Measurements from ENCODE around the gene RAB14.

The RAB14 gene

DNA sequence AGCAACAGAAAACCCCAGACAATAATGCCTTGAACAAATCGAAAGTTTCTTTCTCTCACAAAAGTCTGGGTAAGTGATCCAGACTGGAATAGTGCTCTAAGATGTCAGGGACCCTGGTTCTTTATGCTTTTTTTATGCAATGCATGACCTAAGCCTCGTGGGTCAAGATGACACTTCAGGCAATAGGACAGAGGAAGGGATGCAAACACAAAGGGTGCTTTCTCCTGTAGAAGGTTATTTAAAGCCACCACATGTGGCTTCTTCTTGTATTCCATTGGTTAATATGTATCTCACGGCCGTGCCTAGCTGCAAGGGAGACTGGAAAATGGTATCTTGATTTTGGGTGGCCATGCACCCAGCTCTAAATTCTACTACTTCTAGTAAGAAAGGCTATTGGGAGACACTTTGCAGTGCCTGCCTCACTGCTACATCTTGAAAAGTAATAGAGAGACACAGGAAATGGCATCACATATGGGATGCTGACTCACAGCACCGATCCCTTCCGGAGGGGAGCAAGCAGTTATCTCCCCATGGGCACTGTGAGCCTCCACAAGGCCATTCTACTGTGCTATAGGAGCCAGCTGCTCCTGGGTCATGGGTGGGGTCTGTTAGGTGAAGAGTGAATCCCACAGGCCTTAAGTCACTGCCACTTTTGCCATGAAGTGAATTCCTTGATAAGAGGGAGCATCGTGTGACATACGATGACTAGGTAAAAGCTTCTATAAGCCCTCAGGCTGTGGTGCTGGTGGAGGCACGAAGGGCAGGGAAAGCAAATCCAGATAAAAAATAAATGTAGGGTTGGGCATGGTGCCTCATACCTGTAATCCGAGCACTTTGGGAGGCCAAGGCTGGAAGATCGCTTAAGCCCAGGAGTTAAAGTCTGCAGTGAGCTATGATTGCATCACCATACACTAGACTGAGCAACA lies 32.5 kb upstream of the RAB14 start:
- no peak overlapping the region for H3K4me2 ChIP-seq (ENCODE audit: low read length)
- H3K4me3 ChIP-seq (ENCODE audit: low read length) = no peak overlapping the region
- no peaks in the 10 kb centered on the region for H3K27me3 ChIP-seq (ENCODE audit: control insufficient read depth, insufficient read depth, low read length)
- peaks cover 11% of the 10 kb centered on the region for H3K4me1 ChIP-seq (ENCODE audit: control insufficient read depth, insufficient read depth, low read length)
- H3K36me3 ChIP-seq (ENCODE audit: insufficient read depth, low read length) = no peaks in the 10 kb centered on the region
- H3K9ac ChIP-seq (ENCODE audit: low read depth, low read length) = no peak overlapping the region
- H3K9me3 ChIP-seq (replicated peaks; ENCODE audit: low read length) = no peaks in the 10 kb centered on the region

DNA sequence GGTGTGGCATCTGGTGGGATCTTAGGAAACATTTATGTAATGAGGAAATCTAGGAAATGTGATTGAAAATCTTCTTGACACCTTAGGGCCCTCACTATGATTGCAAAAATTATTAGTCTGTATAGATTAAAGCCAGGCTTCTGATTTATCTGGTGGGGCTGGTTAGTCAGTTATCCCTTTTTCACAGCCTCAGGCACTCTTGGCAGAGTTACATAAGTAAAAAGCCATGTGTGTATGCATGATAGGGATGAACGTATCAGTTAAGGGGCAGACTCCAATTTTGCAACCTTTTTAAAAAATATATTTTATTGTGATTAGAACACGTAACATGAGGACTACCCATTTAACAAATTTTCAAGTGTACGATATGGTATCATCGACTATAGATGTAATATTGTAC lies 30.6 kb upstream of the RAB14 start:
- H3K4me3 ChIP-seq (ENCODE audit: low read length) = no peak overlapping the region

DNA sequence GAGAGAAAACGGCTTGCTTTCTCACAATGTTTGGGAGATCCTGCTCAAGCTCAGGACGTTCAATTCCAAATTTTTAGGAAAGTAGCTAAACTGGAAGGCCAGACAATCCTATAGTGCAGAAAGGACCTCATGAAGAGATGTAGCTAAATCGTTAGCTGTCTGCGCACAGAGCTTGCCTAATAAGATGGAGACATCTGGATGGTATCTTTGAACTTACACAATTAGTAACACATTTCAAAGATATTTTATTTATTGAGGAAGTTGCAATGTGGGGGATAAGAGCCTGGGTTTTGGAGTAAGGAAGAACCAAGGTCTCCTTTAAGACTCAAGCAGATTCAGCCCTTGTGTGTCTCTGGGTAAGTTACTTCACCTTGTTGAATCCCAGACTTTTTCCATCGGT lies 28.6 kb upstream of the RAB14 start:
- Histone ChIP-seq H3K9me3 (replicated peaks; ENCODE audit: low read length) (no peaks in the 10 kb centered on the region), H3K4me3 (ENCODE audit: low read length) (no peak overlapping the region), H3K4me1 (ENCODE audit: control insufficient read depth, insufficient read depth, low read length) (peaks cover 19% of the 10 kb centered on the region), H3K27me3 (ENCODE audit: control insufficient read depth, insufficient read depth, low read length) (no peaks in the 10 kb centered on the region), H3K36me3 (ENCODE audit: insufficient read depth, low read length) (no peaks in the 10 kb centered on the region), H3K9ac (ENCODE audit: low read depth, low read length) (no peak overlapping the region), H3K4me2 (ENCODE audit: low read length) (no peak overlapping the region)

More for the DNA sequence above, 30.6 kb upstream of the RAB14 start:
- Histone ChIP-seq H3K4me1 (ENCODE audit: control insufficient read depth, insufficient read depth, low read length) (peaks cover 11% of the 10 kb centered on the region), H3K4me2 (ENCODE audit: low read length) (no peak overlapping the region), H3K9ac (ENCODE audit: low read depth, low read length) (no peak overlapping the region), H3K9me3 (replicated peaks; ENCODE audit: low read length) (no peaks in the 10 kb centered on the region), H3K36me3 (ENCODE audit: insufficient read depth, low read length) (no peaks in the 10 kb centered on the region), H3K27me3 (ENCODE audit: control insufficient read depth, insufficient read depth, low read length) (no peaks in the 10 kb centered on the region)

DNA sequence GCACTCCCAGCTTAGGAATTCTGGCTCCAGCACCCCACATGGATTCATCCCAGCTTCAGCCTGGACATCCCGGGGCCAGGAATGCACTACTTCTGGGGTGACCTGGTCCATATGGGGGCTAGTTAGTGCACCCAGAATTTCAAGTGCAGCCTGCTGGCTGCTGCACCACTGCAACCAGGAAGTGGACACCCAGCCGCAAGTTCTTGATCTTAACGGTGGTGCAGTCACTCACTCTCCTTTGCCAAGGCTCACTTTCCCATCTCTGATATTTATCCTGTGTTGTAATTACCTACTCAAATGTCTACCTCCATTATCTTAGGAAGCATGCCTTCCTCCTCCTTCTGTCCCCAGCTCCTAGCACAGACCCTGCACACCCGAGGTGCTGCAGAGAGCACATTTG lies 26.2 kb upstream of the RAB14 start:
- Histone ChIP-seq H3K27me3 (ENCODE audit: control insufficient read depth, insufficient read depth, low read length) (no peaks in the 10 kb centered on the region), H3K36me3 (ENCODE audit: insufficient read depth, low read length) (no peaks in the 10 kb centered on the region), H3K4me1 (ENCODE audit: control insufficient read depth, insufficient read depth, low read length) (peaks cover 8% of the 10 kb centered on the region), H3K9me3 (replicated peaks; ENCODE audit: low read length) (no peaks in the 10 kb centered on the region), H3K4me2 (ENCODE audit: low read length) (no peak overlapping the region), H3K4me3 (ENCODE audit: low read length) (no peak overlapping the region), H3K9ac (ENCODE audit: low read depth, low read length) (no peak overlapping the region)

DNA sequence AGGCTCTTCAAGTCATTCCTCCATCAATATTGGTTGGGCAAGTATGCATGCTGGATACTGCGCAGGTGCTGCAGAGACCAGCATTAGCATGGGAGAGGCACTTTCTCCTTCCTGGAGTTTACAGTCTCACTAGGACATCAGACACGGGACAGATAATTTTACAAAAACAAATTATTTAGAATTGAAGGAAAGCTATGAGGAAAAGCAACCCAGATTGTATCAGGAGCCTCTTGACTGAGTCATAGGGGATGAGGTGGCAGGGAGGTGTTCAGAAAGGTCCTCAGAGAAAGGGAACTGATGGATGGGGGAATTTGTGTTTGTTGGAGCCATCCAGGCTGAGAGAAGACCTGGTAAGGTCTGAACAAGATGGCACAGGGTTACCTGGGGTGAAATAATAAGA lies 24.5 kb upstream of the RAB14 start:
- Histone ChIP-seq H3K27me3 (ENCODE audit: control insufficient read depth, insufficient read depth, low read length) (no peaks in the 10 kb centered on the region), H3K36me3 (ENCODE audit: insufficient read depth, low read length) (no peaks in the 10 kb centered on the region), H3K4me1 (ENCODE audit: control insufficient read depth, insufficient read depth, low read length) (peaks cover 11% of the 10 kb centered on the region), H3K4me2 (ENCODE audit: low read length) (no peak overlapping the region), H3K9ac (ENCODE audit: low read depth, low read length) (no peak overlapping the region), H3K4me3 (ENCODE audit: low read length) (no peak overlapping the region), H3K9me3 (replicated peaks; ENCODE audit: low read length) (no peaks in the 10 kb centered on the region)

DNA sequence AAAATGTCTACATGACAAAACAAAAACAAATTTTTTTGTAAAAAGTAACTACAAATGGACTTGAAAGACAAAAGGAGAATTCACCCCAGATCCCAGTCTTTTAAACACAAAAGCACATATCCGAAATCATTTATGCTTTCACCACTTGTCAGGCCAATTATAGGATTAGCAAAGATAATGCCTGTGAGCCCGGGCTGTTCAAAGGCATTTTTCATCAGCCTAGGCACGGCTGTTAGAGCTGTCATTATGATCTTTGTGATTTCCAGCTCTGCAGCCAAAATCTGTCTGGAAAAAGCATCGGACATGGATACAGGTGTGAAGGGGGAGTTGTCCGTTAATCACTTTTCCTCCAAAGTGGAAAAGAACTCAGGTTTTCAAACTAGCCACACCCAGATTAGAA lies 23.6 kb upstream of the RAB14 start:
- Histone ChIP-seq H3K4me3 (ENCODE audit: low read length) (no peak overlapping the region), H3K4me1 (ENCODE audit: control insufficient read depth, insufficient read depth, low read length) (peaks cover 11% of the 10 kb centered on the region), H3K4me2 (ENCODE audit: low read length) (no peak overlapping the region), H3K36me3 (ENCODE audit: insufficient read depth, low read length) (no peaks in the 10 kb centered on the region), H3K27me3 (ENCODE audit: control insufficient read depth, insufficient read depth, low read length) (no peaks in the 10 kb centered on the region), H3K9ac (ENCODE audit: low read depth, low read length) (no peak overlapping the region), H3K9me3 (replicated peaks; ENCODE audit: low read length) (no peaks in the 10 kb centered on the region)

DNA sequence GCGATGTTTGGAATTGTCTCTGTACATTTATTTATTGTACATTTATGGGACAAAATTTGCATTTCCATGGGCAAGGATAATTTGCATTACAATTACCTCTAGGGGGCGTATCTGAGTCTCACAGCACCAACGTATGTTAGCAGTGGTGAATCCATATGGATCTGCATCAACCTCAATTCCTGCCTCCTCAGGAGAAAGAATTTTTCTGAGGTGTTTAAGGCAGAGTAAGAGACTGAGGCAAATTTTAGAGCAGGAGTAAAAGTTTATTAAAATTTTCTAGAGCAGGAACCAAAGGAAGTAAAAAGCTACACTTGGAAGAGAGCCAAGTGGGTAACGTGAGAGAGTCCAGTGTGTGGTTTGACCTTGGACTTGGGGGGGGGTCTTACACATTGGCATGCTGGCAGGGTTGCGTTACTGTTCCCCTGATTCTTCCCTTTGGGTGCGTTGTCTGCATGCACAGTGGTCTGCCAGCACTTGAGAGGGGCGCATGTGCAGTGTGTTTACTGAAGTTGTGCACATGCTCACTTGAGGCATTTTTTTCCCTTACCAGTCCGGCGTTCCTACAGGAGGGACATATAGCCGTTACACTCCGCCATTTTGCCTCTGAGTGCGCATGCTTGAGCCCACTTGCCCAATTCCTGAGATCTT lies 21.0 kb upstream of the RAB14 start:
- Histone ChIP-seq H3K9me3 (replicated peaks; ENCODE audit: low read length) (no peaks in the 10 kb centered on the region), H3K27me3 (ENCODE audit: control insufficient read depth, insufficient read depth, low read length) (no peaks in the 10 kb centered on the region), H3K36me3 (ENCODE audit: insufficient read depth, low read length) (no peaks in the 10 kb centered on the region), H3K4me3 (ENCODE audit: low read length) (no peak overlapping the region), H3K4me1 (ENCODE audit: control insufficient read depth, insufficient read depth, low read length) (peaks cover 17% of the 10 kb centered on the region), H3K4me2 (ENCODE audit: low read length) (no peak overlapping the region), H3K9ac (ENCODE audit: low read depth, low read length) (no peak overlapping the region)

DNA sequence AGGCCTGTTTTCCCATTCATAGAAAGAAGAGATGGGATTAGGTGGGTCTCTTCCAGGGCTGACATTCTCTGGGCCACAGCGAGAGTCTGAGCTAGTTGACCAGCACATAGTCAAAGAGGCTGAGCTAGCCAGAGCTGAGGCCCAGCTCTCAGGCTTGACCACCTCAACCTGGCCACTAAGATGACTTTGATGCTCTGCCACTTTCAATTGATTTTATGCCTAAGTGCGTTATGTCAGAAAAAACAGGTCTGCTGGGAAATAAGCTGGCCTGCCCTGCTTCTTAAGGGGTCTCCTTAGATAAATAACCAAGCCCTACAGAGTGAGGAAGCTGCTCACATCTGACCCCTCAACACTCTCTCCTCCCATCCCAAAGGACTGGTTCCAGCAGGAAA lies 20.0 kb upstream of the RAB14 start:
- Histone ChIP-seq H3K4me3 (ENCODE audit: low read length) (no peak overlapping the region), H3K4me2 (ENCODE audit: low read length) (no peak overlapping the region), H3K9ac (ENCODE audit: low read depth, low read length) (no peak overlapping the region), H3K4me1 (ENCODE audit: control insufficient read depth, insufficient read depth, low read length) (peaks cover 17% of the 10 kb centered on the region), H3K9me3 (replicated peaks; ENCODE audit: low read length) (no peaks in the 10 kb centered on the region), H3K36me3 (ENCODE audit: insufficient read depth, low read length) (no peaks in the 10 kb centered on the region), H3K27me3 (ENCODE audit: control insufficient read depth, insufficient read depth, low read length) (no peaks in the 10 kb centered on the region)

DNA sequence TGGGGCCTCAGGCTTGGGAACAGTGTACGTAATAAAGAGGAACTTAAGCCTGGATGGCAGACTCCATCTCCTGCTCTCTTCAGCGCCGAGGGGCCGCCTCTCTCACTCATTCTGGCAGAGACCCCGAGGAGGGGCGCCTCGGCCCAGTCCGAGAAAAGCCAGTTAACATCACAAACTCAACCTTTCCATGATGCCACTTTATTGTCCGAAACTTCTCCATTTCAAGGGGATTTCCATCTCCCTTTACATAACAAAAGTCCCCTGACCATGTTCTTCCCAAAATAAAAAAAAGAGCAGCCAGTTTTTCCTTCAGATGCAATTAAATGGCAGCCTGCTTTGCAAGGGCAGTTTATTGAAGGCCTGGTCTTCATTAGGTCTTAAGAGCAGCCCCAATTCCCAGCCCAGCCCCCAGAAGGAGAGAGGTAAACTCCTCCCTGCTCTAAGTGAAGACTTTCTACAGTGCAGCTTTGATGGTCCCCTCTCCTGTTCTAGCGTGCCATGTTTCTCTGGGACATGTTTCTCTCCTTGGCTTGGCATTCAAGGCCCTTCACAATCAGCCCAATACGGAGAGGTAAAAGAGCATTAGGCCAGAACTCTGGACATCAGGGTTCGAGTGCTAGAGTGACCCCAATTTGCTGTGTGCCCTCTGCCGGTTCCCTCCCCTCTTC lies 19.5 kb upstream of the RAB14 start:
- Histone ChIP-seq H3K4me1 (ENCODE audit: control insufficient read depth, insufficient read depth, low read length) (peaks cover 12% of the 10 kb centered on the region), H3K27me3 (ENCODE audit: control insufficient read depth, insufficient read depth, low read length) (no peaks in the 10 kb centered on the region), H3K9ac (ENCODE audit: low read depth, low read length) (no peak overlapping the region), H3K4me3 (ENCODE audit: low read length) (no peak overlapping the region), H3K9me3 (replicated peaks; ENCODE audit: low read length) (no peaks in the 10 kb centered on the region), H3K36me3 (ENCODE audit: insufficient read depth, low read length) (no peaks in the 10 kb centered on the region), H3K4me2 (ENCODE audit: low read length) (no peak overlapping the region)

DNA sequence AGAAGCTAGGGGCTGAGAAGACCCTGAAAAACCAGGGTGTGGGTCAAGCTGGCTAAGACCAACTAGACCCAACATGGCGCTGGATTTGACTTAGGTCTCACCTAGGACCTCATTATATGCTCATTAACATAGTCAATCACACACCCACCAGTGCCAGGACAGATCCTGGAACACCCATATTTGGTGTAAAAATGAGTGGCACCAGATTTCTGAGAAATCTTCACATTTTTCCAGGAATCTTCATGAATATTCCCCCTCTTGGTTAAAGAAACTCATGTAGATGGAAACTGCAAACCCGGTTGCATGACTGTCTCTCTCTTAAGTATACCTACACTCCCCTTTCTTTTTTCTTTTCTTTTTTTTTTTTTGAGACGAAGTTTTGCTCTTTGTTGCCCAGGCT lies 17.9 kb upstream of the RAB14 start:
- peaks cover 9% of the 10 kb centered on the region for H3K4me1 ChIP-seq (ENCODE audit: control insufficient read depth, insufficient read depth, low read length)
- H3K36me3 ChIP-seq (ENCODE audit: insufficient read depth, low read length) = no peaks in the 10 kb centered on the region

DNA sequence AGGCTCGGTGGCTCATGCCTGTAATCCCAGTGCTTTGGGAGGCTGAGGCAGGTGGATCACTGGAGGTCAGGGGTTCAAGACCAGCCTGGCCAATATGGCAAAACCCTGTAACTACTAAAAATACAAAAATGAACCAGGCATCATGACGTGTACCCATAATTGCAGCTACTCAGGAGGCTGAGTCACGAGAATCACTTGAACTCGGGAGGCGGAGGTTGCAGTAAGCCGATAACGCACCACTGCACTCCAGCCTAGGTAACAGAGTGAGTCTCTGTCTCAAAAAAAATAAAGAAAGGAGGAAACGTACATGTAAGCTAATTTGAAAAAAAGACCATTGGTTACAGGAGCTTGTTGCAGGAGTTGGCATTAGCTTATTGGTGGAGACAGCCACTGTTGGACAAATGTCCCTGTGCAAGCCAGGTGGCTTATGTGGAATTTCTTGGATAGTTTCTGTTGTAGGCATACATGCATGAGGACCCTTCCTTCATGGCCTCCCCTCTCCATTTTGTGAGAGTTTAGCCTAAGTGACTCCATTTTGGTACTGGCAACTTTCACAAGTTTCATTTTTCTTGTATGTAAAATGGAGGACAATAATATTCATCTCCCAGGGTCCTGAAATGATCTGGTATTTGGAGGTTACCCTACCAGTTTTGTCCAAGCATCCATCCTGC lies 16.8 kb upstream of the RAB14 start:
- H3K4me1 ChIP-seq (ENCODE audit: control insufficient read depth, insufficient read depth, low read length) = peaks cover 9% of the 10 kb centered on the region
- H3K9ac ChIP-seq (ENCODE audit: low read depth, low read length) = no peak overlapping the region
- H3K4me2 ChIP-seq (ENCODE audit: low read length) = no peak overlapping the region
- H3K36me3 ChIP-seq (ENCODE audit: insufficient read depth, low read length) = no peaks in the 10 kb centered on the region
- H3K9me3 ChIP-seq (replicated peaks; ENCODE audit: low read length) = no peaks in the 10 kb centered on the region
- H3K4me3 ChIP-seq (ENCODE audit: low read length) = no peak overlapping the region
- H3K27me3 ChIP-seq (ENCODE audit: control insufficient read depth, insufficient read depth, low read length) = no peaks in the 10 kb centered on the region

More for the DNA sequence above, 17.9 kb upstream of the RAB14 start:
- no peak overlapping the region for H3K9ac ChIP-seq (ENCODE audit: low read depth, low read length)
- H3K9me3 ChIP-seq (replicated peaks; ENCODE audit: low read length) = no peaks in the 10 kb centered on the region
- no peaks in the 10 kb centered on the region for H3K27me3 ChIP-seq (ENCODE audit: control insufficient read depth, insufficient read depth, low read length)
- H3K4me2 ChIP-seq (ENCODE audit: low read length) = no peak overlapping the region
- H3K4me3 ChIP-seq (ENCODE audit: low read length) = no peak overlapping the region
